Nucleus accumbens (tissue), 56 donors: Measurements from ENCODE around the gene GSTA3.
"Not testable (repeated sequence)": the region's sequence is repeated elsewhere in the genome, so short reads cannot be mapped to it uniquely, and the experiment has no call there.

Source experiments
- DNase-seq, 56 donors: peaks; one replicate each; lab custom pipeline; 2025; lab: John Stamatoyannopoulos, UW

GSTA3 gene

DNA sequence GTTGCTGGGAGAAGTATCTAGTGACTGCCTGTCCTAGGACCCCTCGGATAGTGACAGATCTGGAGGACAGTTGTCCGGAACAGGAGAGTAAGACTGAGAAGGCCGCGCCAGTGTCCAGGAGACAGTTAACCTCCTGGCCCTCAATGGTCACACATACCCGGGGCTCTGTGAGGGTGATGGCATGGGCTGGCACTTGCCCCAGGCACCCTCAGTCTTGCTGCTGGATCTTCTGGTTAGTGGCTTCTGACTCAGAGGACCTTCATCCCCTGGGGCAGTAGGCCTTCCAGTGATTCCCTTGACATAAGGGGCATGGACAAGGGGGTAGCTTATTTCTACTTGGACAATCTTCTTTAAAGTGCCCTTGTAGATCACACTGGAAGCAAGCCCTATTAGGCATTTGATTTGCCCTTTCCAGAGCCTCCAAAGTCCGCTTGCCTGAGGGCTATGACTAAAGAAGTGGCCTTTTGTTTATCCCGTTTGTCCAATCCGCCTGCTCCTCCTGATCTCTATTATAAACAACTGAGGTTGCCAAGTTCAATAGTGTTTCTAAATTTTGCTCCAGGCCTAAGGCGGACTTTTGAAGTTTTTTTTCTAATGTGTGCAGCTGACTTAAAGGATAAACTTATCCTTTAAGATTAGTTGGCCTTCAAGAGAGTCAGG lies 8.7 kb upstream of the GSTA3 start:
- not testable (repeated sequence) for DNase-seq

DNA sequence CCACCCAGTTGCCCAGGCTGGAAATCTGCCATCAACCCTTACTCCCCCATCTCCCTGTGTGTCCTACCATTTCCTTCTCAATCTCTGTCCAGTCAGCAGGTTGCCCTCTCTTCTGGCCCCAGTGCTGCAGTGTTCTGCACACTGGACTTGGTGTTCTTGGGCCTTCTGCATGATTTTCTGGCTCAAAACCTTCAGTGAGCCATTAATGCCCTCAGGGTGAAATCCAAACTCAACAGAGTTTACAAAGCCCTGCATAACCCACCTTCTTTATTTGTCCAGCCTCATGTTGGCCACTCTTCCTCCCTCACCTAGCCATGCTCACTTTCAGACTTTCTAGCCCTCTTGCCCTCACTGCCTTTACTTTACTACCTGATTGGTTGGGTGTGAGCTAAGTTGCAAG lies 5.0 kb upstream of the GSTA3 start:
- DNase-seq: no peak

DNA sequence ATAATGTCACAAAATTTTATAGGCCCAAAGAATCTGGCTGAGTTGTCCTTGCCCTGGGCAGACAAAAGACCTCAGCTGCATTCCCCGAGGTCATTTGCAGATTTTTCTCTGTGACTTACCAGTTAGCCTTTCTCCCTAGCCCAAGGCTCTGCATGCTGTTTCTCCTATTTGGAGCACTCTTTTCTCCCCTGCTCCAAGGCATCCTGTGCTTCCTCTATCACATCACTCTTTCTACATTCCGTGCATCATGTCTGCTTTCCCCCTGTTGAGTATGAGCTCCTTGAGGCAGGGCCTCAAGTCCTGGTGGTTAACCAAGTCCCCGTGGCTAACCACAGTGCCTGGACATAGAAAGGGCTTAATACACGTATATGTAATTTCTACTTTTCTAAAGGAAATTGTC lies 593 bp upstream of the GSTA3 start:
- no peak for DNase-seq

DNA sequence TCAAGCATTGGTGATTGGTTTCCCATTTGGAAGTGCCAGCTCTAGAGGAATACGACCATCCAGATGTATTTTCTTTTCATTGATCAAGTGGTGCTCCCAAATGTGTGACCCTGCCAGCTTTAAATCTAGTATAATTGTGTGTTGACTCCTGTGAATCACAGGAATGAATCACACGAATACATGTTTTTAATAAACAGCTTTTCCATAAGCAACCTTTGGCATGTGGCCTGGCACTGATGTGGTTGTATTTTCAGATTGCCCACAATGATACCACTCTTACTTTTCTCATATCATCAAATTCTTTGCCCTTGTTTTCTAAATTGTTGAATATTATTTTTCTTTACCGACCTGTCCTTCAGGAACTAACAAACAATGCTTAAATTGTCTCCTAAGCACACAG lies 367 bp downstream of the GSTA3 start:
- no peak for DNase-seq

DNA sequence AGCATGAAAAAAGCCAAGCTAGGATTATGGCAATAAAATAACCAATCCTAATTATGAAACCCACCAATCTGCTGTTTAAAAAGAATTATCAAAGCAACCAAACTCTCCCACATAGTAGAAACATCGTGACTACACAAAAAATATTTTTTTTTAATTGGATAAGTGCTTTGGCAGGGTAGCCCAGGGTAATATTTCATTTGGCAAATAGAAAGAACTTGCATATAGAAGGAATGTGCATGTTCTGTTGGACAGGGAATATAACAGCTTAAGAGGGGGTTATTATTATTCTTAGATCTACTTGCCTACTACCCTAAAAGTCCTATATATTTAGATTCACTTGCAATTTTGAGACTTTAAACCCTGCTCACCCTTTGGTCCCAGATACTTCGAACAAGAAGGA lies 972 bp downstream of the GSTA3 start:
- DNase-seq: no peak

DNA sequence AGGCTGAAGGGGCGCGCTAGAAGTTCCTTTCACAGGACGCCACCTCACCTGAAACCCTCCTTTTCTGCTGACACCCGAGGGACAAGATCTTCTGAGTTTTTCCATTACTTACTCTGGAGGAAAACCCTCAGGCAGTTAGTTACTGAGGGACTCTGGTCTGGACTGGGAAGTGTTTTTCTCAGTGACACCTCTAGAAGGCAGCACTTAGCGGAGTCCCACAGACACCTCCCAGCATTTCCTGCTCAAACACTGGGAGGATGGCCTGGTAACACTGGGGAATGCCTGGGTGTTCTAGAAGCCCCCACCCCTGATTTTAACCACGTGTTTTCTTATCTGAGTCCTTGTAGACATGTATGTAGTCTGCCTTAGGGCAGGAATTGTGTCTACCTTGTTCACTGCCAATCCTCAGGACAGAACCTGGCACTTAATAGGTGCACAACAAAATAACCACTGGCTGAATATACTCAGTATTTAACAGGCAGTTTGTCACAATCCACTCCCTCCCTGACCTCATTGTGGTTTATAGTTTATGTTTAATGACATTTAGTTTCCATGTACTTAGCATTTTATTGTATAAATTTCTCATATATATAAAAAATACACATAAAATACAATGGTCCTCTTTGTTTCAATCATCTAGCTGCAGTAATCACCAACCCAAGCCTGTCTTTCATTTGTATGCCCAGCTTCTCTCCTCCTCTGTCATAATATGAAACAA lies 4.8 kb downstream of the GSTA3 start:
- DNase-seq: no peak

DNA sequence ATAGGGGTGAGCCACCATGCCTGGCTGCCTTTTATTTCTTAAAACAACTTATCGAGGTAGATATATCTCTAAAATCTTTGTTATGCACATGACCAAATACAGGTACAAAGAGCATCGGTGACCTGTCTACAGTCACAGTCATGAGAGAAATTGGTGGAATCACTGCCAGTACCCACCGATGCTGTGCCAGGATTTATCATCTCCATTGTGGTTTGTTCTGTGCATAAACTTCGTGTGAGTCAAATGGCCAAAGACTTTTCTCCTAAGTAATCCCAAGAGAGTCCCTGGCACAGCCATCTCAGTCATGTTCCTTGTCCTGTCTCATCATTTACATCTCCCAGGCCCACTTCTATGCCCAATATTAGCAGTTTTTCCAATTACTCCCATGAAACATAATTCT lies 9.0 kb downstream of the GSTA3 start:
- DNase-seq: no peak

DNA sequence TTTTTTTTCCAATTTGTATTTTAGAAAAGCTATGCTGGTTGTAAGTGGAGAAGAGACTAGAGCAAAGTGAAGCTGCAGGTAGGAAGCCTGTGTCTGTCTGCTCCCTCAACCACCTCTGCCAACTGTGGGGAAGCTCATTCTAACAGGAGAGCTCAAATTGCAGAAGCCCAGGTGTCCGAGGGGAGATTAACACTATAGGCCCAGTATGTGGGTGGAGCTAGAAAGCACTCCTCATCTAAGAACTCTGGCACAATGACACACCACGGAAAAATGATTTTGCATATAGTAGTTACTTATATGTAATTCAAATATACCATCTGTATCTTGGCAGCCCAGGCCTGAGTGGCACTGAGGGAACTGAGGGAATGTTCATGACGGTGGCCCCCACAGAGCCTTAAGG lies 13.7 kb downstream of the GSTA3 start:
- DNase-seq: not testable (repeated sequence)

DNA sequence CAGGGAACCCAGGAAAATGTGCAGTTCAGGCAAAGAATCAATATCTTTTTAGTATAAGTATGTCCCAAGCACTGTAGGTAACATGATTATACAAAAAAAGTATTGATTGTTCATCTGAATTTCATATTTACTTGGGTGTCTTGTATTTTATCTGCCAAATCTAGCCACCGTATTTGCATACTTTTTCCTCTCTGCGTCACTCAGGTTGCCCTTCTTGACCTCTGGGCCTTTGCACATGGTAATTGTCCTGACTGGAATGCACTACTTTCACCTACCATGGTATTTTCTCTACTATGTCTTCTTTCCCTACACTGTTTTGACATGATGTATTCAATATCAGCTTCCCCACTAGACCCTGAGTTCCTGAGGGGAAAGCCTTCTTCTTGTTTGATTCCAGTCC lies 15.2 kb downstream of the GSTA3 start:
- DNase-seq: no peak

DNA sequence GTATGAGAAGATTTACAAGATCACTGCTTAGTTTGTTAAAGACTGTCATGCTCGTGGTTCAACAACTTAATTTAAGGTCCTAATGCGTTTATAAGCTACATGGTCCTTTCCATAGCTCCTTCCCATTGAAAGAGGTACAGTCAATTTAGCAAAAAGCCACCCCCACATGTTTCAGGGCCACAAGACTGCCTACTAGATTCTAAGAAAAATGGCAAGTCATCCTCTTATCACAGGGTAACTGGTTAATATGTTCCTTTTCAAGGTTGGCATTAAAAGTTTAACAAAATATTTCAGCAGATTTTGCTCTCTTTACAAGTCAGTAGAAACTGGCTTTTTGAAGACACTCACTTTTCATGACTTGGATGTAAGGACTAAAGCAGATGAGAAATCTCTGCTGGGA lies 15.7 kb downstream of the GSTA3 start:
- no peak for DNase-seq

DNA sequence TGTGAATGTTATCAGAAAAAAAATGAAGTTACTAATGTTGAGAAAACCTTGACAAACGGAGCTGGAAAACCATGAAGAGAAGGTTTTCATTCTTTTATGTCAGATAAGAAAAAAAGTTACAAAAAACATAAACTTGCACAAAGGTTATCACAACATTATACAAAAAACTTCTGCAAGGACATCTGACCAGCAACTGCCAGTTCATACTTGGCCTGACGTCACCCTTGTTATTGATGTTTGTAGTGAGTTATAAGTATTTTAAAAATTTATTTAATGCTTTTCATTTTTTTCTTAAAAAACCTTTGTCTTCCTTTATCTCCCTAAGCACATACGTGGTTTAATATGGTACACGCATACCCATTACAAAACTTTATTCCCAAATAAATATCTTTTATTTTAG lies 16.3 kb downstream of the GSTA3 start:
- no peak for DNase-seq

DNA sequence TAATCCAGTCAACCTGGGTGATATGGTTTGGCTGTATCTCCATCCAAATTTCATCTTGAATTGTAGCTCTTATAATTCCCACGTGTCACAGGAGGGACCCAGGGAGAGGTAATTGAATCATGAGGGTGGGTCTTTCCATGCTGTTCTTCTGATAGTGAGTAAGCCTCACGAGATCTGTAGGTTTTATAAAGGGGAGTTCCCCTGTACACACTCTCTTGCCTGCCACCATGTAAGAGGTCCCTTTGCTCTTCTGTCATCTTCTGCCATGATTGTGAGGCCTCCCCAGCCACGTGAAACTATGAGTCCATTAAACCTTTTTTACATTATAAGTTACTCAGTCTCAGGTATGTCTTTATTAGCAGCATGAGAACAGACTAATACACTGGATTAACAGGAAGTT lies 19.5 kb downstream of the GSTA3 start:
- DNase-seq: no peak

DNA sequence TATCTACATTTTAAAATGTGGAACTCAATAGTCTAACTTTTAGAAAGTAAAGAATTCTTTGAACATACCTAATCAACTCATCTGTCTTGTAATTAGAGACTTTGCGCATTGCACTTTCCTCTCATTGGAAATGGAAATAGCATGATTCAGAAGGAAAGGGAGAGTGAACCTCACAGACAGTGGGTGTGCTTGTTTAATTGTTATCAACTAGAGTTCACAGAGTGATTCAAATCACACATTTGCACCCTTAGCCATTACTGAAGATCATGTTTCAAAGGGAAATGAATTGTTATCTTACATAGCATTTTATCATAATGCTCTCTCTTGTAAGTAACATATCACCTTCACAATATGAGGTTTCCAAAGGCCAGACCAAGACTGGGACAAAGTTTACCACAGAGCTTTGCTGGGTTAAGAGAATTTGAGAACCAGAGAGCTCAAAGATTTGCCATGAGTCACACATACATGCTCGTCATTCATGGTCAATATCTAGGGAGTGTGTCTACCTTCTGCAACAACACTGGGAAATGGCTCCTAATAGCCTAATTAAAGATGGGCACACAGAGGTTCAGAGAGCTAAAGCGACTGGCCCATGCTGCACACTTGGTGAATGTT lies 21.5 kb downstream of the GSTA3 start:
- no peak for DNase-seq

DNA sequence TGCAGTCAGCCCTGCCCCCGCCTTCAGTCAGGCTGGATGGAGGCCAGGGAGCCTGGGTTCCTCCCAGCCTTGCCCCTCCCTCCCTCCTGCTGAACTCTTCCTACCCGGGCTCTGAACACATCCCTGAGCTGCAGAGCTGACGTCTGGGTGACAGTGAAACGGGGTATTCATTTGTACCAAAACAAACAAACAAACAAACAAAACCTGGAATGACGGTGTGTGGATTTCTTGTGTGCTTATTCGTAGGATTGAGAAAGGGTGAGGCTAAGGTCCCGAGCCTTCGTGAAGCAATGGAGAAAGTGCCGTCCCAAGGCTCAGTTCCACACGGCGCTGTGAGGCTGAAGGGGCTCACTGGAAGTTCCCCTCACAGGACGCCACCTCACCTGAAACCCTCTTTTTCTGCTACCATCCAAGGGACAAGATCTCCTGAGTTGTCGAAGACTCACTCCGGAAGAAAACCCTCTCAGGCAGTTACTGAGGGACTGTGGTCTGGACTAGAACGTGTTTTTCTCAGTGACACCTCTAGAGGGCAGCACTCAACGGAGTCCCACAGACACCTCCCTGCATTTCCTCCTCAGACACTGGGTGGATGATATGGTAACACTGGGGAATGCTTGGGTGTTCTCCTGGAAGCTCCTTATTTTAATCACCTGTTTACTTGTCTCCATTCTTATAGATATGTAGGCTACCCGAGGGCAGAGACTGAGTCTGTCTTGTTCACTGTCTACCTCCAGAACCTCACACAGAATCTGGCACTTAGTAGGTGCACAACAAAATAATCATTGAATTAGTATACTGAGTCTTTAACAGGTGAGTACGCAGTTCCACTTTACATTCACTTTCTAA lies 27.3 kb downstream of the GSTA3 start:
- peak in 45 of 56 donors; percentile 4 to 70 (median 26) for DNase-seq

DNA sequence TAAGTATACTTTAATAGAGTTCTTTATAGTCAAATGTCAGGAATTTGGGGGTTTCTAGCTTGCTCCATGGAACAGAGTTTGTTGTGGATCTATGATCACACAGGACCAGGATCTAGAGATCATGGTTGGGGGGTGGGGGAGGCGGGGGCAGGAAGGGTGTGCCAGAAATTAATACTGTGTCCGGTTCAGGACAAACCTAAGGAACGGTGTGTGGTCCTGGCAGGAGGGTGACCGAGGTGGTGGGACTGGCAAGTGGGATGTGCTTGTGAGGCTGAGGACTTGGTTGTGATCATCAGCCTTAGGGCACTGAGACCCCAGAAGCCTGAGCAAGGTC lies 27.9 kb downstream of the GSTA3 start:
- no peak for DNase-seq

DNA sequence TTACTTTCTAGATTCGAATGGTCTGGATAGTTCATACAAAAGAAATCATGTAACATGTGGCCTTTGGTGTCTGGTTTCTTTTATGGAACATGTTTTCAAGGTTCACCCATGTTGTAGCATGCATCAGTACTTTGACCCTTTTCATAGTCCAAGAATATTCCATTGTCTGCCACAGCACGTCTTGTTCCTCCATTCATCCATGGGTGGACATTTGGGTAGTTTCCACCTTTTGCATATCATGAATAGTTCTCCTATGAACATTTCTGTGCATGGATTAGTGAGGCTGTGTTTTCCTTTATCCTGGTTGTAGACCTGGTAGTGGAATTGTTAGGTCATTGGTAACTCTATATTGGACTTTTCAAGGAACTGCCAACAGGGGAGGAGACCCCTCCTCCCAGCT lies 31.7 kb downstream of the GSTA3 start:
- DNase-seq: no peak

DNA sequence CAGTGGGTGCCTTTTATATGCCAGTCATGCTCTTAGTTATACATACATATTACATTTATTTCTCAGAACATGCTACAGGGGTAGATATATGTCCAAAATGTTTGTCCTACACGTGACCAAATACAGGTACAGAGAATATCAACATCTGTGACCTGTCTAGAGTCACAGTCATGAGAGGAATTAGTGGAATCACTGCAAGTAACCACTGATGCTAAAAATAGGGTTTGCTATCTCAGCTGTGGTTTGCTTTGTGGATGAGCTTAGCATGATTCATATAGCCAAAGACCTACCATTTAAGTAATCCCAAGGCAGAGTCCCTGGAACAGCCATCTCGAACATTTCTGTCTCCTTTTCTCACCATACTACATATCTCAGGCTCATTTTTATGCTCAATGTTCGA lies 32.3 kb downstream of the GSTA3 start:
- no peak for DNase-seq

DNA sequence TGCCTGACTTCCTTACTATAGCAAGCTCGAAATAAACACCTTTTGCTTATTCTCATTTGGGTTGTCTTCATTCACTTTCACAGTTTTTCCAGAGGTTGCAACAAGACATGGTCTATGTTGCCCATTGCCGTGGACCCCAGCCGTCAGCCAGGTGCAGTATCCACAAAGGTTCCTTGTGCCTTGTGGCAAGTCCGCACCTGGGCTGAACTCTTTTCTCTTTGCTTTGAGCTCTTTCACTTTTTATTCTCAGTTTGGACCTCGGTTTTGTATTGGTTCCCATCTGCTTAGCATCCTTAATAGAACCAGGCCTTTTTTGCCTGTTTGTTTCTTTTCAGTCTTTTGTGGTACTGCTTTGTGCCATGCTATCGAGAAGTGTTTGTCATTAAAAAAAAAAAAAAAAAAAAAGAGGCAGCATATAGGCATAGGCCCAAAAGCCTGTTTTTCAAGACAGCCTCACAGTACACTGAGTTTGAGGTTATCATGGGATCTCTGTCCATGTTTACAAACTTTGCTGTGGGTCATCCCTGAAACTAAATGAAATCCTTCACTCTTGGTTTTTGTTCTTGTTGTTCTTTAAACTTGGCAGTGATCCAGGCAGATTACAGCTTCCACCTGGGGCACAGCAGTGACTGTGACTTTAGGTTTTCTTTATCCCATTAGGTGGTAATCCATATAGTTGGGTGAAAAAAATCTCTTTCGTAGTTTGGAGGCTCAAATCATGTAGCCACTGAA lies 33.3 kb downstream of the GSTA3 start:
- no peak for DNase-seq

DNA sequence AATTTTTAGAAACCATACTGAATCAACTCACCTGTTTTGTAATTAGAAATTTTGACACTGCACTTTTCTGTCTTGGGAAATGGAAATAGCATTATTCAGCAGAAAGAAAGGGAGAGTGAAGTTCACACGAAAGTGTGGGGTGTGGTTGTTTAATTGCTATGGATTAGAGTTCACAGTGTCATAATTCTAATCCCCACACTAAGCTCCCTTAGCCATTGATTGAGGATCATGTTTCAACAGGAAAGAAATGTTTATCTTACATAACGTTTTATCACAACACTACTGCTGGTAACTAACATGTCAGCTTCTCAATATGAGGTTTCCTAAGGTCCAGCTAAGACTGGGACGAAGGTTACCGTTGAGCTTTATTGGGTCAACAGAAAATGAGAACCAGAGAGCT lies 37.5 kb downstream of the GSTA3 start:
- no peak for DNase-seq

DNA sequence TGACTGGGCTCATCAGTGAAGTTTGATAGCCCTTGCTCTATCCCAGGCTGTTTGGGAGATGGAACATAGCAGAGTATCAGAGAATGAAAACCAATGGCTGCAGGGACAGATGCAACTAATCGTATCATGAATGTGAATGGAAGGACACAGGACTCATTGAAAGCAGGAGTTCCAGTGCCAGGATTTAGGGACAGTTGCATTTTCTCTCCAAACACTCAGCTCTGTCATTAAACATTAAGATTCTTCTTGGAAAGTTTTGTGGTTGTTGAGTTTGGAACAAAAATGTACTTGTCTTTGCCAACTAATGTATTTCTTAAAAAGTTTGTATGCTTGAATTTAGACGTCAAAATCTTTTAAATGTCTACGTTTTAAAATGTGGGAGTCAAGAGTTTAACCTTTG lies 37.9 kb downstream of the GSTA3 start:
- DNase-seq: no peak
